HepG2 (cell line): ENCODE data around the gene SSBP4.

Experiments
- REST ChIP-seq, 2 experiments: IDR thresholded peaks; 2 replicates each; pipeline ENCODE4 v1.6.1; 2011 to 2012; ENCODE audit warnings: low read length in 2 of 2, borderline replicate concordance in 1 of 2, low read depth in 1 of 2, mild to moderate bottlenecking in 1 of 2, moderate library complexity in 1 of 2
- U2AF1 ChIP-seq: fragments of 200-400 bp; formaldehyde crosslinking; optimal IDR thresholded peaks from 2 replicates; pipeline ENCODE3; 2017; ENCODE audit warnings: mild to moderate bottlenecking, low read depth, low read length
- ZBTB38 ChIP-seq: sonication (generic); formaldehyde crosslinking; IDR thresholded peaks from 2 replicates; pipeline ENCODE4 v1.5.1; 2020; ENCODE audit warnings: mild to moderate bottlenecking, missing genetic modification reagents
- ZFP37 ChIP-seq: sonication (generic); formaldehyde crosslinking; IDR thresholded peaks from 2 replicates; pipeline ENCODE4 v1.4.0; 2020; ENCODE audit warnings: missing genetic modification reagents, borderline replicate concordance
- ZNF512 ChIP-seq: sonication (generic); formaldehyde crosslinking; IDR thresholded peaks from 2 replicates; pipeline ENCODE4 v1.4.0; 2020; ENCODE audit warnings: mild to moderate bottlenecking, missing genetic modification reagents
- TF ChIP-seq, protein P1 (sequence below): sonication (generic); formaldehyde crosslinking; IDR thresholded peaks from 2 replicates; pipeline ENCODE4 v1.9.0; 2021; ENCODE audit warnings: missing genetic modification reagents, mild to moderate bottlenecking, borderline replicate concordance
- TF ChIP-seq, protein P2 (sequence below): sonication (generic); formaldehyde crosslinking; IDR thresholded peaks from 2 replicates; pipeline ENCODE4 v1.5.0; 2020; ENCODE audit warnings: mild to moderate bottlenecking, missing genetic modification reagents, moderate library complexity

DNA sequence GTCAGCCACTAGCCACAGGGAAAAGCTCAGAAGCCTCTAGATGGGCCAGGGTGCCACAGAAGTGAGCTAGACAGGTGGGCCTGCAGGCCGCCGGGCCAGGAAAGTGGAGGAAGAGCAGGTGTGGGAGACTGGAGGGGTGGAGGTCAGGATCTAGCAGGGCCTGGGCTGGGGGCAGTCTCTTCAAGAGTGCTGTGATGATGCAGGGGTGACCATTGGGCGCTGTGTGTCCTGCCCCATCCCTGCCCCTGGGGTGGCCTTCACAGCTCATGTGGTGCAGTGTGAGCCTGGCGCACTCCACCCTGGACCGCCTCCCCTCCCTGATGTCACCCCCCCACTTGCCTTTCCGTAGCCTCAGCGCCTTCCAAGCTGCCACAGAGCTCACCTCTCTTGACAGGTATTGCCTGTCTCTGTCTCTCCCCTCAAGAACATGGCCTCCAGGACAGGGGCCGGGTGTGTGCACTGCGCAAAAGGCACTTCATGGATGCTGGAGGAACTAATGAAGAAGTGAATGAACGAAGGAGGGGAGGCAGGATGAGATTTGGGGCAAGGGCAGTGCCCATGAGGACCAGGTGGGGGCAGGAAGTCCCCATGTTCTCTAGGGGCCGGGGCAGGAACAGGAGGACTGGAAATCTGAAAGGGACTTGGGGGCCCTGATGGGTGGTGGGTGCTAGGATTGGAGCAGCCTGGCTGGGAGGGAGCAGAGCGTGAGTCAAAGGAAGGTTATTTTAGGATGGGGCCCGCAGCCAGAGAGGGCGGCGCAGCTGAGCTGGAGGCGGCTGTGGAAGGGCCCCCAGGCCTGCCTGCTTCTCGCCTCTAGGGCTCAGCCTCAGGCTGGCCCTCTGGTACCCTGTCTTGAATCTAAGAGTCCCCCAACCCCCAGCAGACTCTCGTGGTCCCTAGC lies 6.6 kb downstream of the SSBP4 start:
- TF ChIP-seq ZBTB38 (CRISPR knock-in tag) = no peak
- TF ChIP-seq, protein P1, sequence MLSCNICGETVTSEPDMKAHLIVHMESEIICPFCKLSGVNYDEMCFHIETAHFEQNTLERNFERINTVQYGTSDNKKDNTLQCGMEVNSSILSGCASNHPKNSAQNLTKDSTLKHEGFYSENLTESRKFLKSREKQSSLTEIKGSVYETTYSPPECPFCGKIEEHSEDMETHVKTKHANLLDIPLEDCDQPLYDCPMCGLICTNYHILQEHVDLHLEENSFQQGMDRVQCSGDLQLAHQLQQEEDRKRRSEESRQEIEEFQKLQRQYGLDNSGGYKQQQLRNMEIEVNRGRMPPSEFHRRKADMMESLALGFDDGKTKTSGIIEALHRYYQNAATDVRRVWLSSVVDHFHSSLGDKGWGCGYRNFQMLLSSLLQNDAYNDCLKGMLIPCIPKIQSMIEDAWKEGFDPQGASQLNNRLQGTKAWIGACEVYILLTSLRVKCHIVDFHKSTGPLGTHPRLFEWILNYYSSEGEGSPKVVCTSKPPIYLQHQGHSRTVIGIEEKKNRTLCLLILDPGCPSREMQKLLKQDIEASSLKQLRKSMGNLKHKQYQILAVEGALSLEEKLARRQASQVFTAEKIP (CRISPR knock-in tag) = no peak
- TF ChIP-seq REST (IDR thresholded peaks at IDR 0.05; ENCODE audit: borderline replicate concordance in 1 of 2, low read depth in 1 of 2, low read length in 2 of 2) = no peak
- no peak for TF ChIP-seq ZNF512 (CRISPR knock-in tag)
- no peak for TF ChIP-seq U2AF1
- TF ChIP-seq, protein P2, sequence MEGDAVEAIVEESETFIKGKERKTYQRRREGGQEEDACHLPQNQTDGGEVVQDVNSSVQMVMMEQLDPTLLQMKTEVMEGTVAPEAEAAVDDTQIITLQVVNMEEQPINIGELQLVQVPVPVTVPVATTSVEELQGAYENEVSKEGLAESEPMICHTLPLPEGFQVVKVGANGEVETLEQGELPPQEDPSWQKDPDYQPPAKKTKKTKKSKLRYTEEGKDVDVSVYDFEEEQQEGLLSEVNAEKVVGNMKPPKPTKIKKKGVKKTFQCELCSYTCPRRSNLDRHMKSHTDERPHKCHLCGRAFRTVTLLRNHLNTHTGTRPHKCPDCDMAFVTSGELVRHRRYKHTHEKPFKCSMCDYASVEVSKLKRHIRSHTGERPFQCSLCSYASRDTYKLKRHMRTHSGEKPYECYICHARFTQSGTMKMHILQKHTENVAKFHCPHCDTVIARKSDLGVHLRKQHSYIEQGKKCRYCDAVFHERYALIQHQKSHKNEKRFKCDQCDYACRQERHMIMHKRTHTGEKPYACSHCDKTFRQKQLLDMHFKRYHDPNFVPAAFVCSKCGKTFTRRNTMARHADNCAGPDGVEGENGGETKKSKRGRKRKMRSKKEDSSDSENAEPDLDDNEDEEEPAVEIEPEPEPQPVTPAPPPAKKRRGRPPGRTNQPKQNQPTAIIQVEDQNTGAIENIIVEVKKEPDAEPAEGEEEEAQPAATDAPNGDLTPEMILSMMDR (CRISPR knock-in tag) = no peak
- TF ChIP-seq ZFP37 (CRISPR knock-in tag) = no peak
